ENCODE data around the gene CFAP46.

DNA sequence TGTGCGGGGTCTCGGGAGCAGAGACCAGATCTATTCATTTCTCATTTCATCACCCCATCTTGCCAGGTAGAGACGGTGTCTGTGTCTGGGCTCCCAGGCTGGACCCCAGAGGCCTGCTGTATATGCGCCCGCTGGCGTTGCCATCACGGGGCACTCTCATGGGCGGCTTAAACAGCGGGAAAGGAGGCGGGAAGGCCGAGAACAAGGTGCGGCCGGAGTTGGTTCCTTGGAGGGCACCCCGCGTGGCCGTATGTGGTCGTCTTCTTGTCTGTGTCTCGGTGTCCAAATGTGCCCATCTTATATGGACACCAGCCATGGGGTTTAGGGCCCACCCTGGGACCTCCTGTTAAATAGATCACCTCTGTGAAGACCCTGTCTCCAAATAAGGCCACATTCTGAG, 2.1 kb upstream of the CFAP46 start:
- TF ChIP-seq ZFP3 (CRISPR knock-in tag; IDR thresholded peaks at IDR 0.05) (no peak), SNAI2 (CRISPR knock-in tag; IDR thresholded peaks at IDR 0.05) (no peak), CSDC2 (CRISPR knock-in tag; IDR thresholded peaks at IDR 0.05) (no peak), RARB (CRISPR knock-in tag; IDR thresholded peaks at IDR 0.05) (no peak), ZC3H10 (CRISPR knock-in tag; IDR thresholded peaks at IDR 0.05) (no peak), OSR1 (CRISPR knock-in tag; IDR thresholded peaks at IDR 0.05) (no peak), ZNF70 (CRISPR knock-in tag; IDR thresholded peaks at IDR 0.05) (no peak), TCF4 (CRISPR knock-in tag; IDR thresholded peaks at IDR 0.05; ENCODE audit: borderline replicate concordance) (no peak), ARNTL (CRISPR knock-in tag; IDR thresholded peaks at IDR 0.05; ENCODE audit: borderline replicate concordance, low read depth) (no peak)
- TF ChIP-seq, protein P1, sequence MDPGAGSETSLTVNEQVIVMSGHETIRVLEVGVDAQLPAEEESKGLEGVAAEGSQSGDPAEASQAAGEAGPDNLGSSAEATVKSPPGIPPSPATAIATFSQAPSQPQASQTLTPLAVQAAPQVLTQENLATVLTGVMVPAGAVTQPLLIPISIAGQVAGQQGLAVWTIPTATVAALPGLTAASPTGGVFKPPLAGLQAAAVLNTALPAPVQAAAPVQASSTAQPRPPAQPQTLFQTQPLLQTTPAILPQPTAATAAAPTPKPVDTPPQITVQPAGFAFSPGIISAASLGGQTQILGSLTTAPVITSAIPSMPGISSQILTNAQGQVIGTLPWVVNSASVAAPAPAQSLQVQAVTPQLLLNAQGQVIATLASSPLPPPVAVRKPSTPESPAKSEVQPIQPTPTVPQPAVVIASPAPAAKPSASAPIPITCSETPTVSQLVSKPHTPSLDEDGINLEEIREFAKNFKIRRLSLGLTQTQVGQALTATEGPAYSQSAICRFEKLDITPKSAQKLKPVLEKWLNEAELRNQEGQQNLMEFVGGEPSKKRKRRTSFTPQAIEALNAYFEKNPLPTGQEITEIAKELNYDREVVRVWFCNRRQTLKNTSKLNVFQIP (CRISPR knock-in tag; IDR thresholded peaks at IDR 0.05; ENCODE audit: borderline replicate concordance, low read depth), result no peak
- TF ChIP-seq, protein P2, sequence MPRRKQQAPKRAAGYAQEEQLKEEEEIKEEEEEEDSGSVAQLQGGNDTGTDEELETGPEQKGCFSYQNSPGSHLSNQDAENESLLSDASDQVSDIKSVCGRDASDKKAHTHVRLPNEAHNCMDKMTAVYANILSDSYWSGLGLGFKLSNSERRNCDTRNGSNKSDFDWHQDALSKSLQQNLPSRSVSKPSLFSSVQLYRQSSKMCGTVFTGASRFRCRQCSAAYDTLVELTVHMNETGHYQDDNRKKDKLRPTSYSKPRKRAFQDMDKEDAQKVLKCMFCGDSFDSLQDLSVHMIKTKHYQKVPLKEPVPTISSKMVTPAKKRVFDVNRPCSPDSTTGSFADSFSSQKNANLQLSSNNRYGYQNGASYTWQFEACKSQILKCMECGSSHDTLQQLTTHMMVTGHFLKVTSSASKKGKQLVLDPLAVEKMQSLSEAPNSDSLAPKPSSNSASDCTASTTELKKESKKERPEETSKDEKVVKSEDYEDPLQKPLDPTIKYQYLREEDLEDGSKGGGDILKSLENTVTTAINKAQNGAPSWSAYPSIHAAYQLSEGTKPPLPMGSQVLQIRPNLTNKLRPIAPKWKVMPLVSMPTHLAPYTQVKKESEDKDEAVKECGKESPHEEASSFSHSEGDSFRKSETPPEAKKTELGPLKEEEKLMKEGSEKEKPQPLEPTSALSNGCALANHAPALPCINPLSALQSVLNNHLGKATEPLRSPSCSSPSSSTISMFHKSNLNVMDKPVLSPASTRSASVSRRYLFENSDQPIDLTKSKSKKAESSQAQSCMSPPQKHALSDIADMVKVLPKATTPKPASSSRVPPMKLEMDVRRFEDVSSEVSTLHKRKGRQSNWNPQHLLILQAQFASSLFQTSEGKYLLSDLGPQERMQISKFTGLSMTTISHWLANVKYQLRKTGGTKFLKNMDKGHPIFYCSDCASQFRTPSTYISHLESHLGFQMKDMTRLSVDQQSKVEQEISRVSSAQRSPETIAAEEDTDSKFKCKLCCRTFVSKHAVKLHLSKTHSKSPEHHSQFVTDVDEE (CRISPR knock-in tag; IDR thresholded peaks at IDR 0.05), result no peak
- TF ChIP-seq, protein P3, sequence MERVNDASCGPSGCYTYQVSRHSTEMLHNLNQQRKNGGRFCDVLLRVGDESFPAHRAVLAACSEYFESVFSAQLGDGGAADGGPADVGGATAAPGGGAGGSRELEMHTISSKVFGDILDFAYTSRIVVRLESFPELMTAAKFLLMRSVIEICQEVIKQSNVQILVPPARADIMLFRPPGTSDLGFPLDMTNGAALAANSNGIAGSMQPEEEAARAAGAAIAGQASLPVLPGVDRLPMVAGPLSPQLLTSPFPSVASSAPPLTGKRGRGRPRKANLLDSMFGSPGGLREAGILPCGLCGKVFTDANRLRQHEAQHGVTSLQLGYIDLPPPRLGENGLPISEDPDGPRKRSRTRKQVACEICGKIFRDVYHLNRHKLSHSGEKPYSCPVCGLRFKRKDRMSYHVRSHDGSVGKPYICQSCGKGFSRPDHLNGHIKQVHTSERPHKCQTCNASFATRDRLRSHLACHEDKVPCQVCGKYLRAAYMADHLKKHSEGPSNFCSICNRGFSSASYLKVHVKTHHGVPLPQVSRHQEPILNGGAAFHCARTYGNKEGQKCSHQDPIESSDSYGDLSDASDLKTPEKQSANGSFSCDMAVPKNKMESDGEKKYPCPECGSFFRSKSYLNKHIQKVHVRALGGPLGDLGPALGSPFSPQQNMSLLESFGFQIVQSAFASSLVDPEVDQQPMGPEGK (CRISPR knock-in tag; IDR thresholded peaks at IDR 0.05; ENCODE audit: borderline replicate concordance), result no peak
- TF ChIP-seq, protein P4, sequence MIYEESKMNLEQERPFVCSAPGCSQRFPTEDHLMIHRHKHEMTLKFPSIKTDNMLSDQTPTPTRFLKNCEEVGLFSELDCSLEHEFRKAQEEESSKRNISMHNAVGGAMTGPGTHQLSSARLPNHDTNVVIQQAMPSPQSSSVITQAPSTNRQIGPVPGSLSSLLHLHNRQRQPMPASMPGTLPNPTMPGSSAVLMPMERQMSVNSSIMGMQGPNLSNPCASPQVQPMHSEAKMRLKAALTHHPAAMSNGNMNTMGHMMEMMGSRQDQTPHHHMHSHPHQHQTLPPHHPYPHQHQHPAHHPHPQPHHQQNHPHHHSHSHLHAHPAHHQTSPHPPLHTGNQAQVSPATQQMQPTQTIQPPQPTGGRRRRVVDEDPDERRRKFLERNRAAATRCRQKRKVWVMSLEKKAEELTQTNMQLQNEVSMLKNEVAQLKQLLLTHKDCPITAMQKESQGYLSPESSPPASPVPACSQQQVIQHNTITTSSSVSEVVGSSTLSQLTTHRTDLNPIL (CRISPR knock-in tag; IDR thresholded peaks at IDR 0.05; ENCODE audit: low read depth), result no peak

Measured in SK-N-SH treated with all-trans-retinoic acid at 6 μM for 48 hours (cell line).